Liver (tissue), 9 donors: ENCODE results near the gene TICAM2. TPM values are rescaled to one million over a fixed set of nuclear protein-coding genes. Genes with fewer than 3 reads are reported as not detected.

Experiments used
- DNase-seq: peaks from one replicate; pipeline ENCODE4 v3.0.0-alpha.2; 2017; ENCODE audit warnings: low spot score
- H3K27ac ChIP-seq, 2 donors: one replicate each; pipeline ENCODE4 v1.7.0; 2013; ENCODE audit warnings: inconsistent platforms in 2 of 2, low read length in 2 of 2, control low read depth in 1 of 2, low read depth in 1 of 2, mild to moderate bottlenecking in 1 of 2
- H3K27me3 ChIP-seq, 4 donors: one replicate each; pipeline versions ENCODE4 v1.6.1 to v1.7.0; 2013; ENCODE audit warnings: low read length in 3 of 4, inconsistent platforms in 1 of 4, mild to moderate bottlenecking in 1 of 4, moderate library complexity in 1 of 4; ENCODE audit not compliant: control insufficient read depth in 4 of 4, insufficient read depth in 4 of 4
- H3K36me3 ChIP-seq, 4 donors: one replicate each; pipeline versions ENCODE4 v1.6.1 to v1.7.0; 2013; ENCODE audit warnings: low read length in 3 of 4, mild to moderate bottlenecking in 3 of 4, low read depth in 1 of 4, moderate library complexity in 1 of 4; ENCODE audit not compliant: control insufficient read depth in 4 of 4, insufficient read depth in 3 of 4
- H3K4me1 ChIP-seq, 4 donors: one replicate each; pipeline versions ENCODE4 v1.6.1 to v1.7.0; 2013; ENCODE audit warnings: low read length in 3 of 4, mild to moderate bottlenecking in 3 of 4, moderate library complexity in 1 of 4; ENCODE audit not compliant: control insufficient read depth in 4 of 4, insufficient read depth in 4 of 4
- H3K4me3 ChIP-seq, 3 donors: one replicate each; pipeline versions ENCODE4 v1.6.1 to v1.7.0; 2013; ENCODE audit warnings: low read length in 3 of 3, control low read depth in 1 of 3, low read depth in 1 of 3, mild to moderate bottlenecking in 1 of 3
- H3K9ac ChIP-seq, 2 donors: one replicate each; pipeline ENCODE4 v1.7.0; 2013; ENCODE audit warnings: low read length in 2 of 2, mild to moderate bottlenecking in 2 of 2, moderate library complexity in 2 of 2, control low read depth in 1 of 2, low read depth in 1 of 2
- H3K9me3 ChIP-seq, 4 donors: one replicate each; pipeline versions ENCODE4 v1.6.1 to v1.7.0; 2013; ENCODE audit warnings: low read length in 3 of 4; ENCODE audit not compliant: control insufficient read depth in 4 of 4
- EGR1 ChIP-seq, 2 donors: IDR thresholded peaks; 2 replicates each; pipeline ENCODE4 v1.6.1; 2016 to 2018; ENCODE audit warnings: antibody characterized with exemption in 2 of 2, low read depth in 2 of 2
- FOXA1 ChIP-seq: IDR thresholded peaks from 2 replicates; pipeline ENCODE4 v1.6.1; 2016; ENCODE audit warnings: antibody characterized with exemption
- FOXA2 ChIP-seq: IDR thresholded peaks from 2 replicates; pipeline ENCODE4 v1.6.1; 2016; ENCODE audit warnings: antibody characterized with exemption
- GABPA ChIP-seq, 2 donors: IDR thresholded peaks in 1 of 2; conservative IDR thresholded peaks in 1 of 2; 2 replicates each; pipeline ENCODE4 v1.6.1; 2016; ENCODE audit warnings: antibody characterized with exemption in 2 of 2, mild to moderate bottlenecking in 1 of 2, moderate library complexity in 1 of 2
- HNF4A ChIP-seq, 2 donors: conservative IDR thresholded peaks; 2 replicates each; pipeline ENCODE4 v1.6.1; 2016; ENCODE audit warnings: antibody characterized with exemption in 2 of 2, mild to moderate bottlenecking in 2 of 2
- HNF4G ChIP-seq: IDR thresholded peaks from 2 replicates; pipeline ENCODE4 v1.6.1; 2016; ENCODE audit warnings: antibody characterized with exemption
- JUND ChIP-seq, 2 donors: IDR thresholded peaks; 2 replicates each; pipeline ENCODE4 v1.6.1; 2016; ENCODE audit warnings: antibody characterized with exemption in 2 of 2
- NR2F2 ChIP-seq: IDR thresholded peaks from 2 replicates; pipeline ENCODE4 v1.6.1; 2016; ENCODE audit warnings: antibody characterized with exemption
- RAD21 ChIP-seq, 2 donors: IDR thresholded peaks; 2 replicates each; pipeline ENCODE4 v1.6.1; 2016; ENCODE audit warnings: antibody characterized with exemption in 2 of 2, mild to moderate bottlenecking in 2 of 2
- RXRA ChIP-seq, 2 donors: IDR thresholded peaks; 2 replicates each; pipeline ENCODE4 v1.6.1; 2017 to 2018; ENCODE audit warnings: antibody characterized with exemption in 2 of 2, mild to moderate bottlenecking in 1 of 2
- SP1 ChIP-seq: IDR thresholded peaks from 2 replicates; pipeline ENCODE4 v1.6.1; 2018; ENCODE audit warnings: antibody characterized with exemption, mild to moderate bottlenecking
- TAF1 ChIP-seq: conservative IDR thresholded peaks from 2 replicates; pipeline ENCODE4 v1.6.1; 2016; ENCODE audit warnings: antibody characterized with exemption, mild to moderate bottlenecking
- YY1 ChIP-seq: IDR thresholded peaks from 2 replicates; pipeline ENCODE4 v1.6.1; 2016; ENCODE audit warnings: antibody characterized with exemption, mild to moderate bottlenecking
- whole genome bisulfite sequencing: extraction: QIAGEN DNeasy Blood & Tissue Kit; methylation state at CpG from one replicate; pipeline ENCODE4 v1.1.7; 2013; 5-methylcytosine and 5-hydroxymethylcytosine counted together
- polyA plus RNA-seq, 2 donors: library from polyadenylated mRNA; stranded (reverse) in 1 of 2; unstranded in 1 of 2; fragments of 200-250 nt in 1 of 2; fragments of >200 nt in 1 of 2; fragmentation: Nextera tagmentation in 1 of 2; extraction: Ambion mirVana in 1 of 2; gene quantifications; one replicate each; pipeline versions ENCODE4 v1.2.1 to v1.2.3, GENCODE V29; 2013 to 2015
- total RNA-seq, 2 donors: library from RNA; depleted of rRNA; stranded (reverse); fragments of >200 nt; gene quantifications; one replicate each; pipeline ENCODE4 v1.2.3, GENCODE V29; 2014
- TF ChIP-seq, protein P1 (sequence below): IDR thresholded peaks from 2 replicates; pipeline ENCODE4 v1.6.1; 2016; ENCODE audit warnings: antibody characterized with exemption, mild to moderate bottlenecking
- TF ChIP-seq, protein P2 (sequence below): fragments of 150-350 bp; IDR thresholded peaks from 2 replicates; pipeline ENCODE4 v1.5.1; 2017; ENCODE audit warnings: improper control_type of control experiment, low read depth, low read length; ENCODE audit not compliant: missing input control
- TF ChIP-seq, protein P3 (sequence below): IDR thresholded peaks from 2 replicates; pipeline ENCODE4 v1.6.1; 2016; ENCODE audit warnings: antibody characterized with exemption
- TF ChIP-seq, protein P4 (sequence below): IDR thresholded peaks from 2 replicates; pipeline ENCODE4 v1.6.1; 2016; ENCODE audit warnings: antibody characterized with exemption
- TF ChIP-seq, protein P5 (sequence below): IDR thresholded peaks from 2 replicates; pipeline ENCODE4 v1.6.1; 2016; ENCODE audit warnings: antibody characterized with exemption
- donor health status: healthy.
- donor health status: healthy.
- donor health status: healthy.
- donor health status: healthy.
- donor health status: healthy.

TICAM2 gene
- total and polyA plus RNA-seq, 4 donors, result 0.50 to 1.5 (median 0.95) TPM

DNA sequence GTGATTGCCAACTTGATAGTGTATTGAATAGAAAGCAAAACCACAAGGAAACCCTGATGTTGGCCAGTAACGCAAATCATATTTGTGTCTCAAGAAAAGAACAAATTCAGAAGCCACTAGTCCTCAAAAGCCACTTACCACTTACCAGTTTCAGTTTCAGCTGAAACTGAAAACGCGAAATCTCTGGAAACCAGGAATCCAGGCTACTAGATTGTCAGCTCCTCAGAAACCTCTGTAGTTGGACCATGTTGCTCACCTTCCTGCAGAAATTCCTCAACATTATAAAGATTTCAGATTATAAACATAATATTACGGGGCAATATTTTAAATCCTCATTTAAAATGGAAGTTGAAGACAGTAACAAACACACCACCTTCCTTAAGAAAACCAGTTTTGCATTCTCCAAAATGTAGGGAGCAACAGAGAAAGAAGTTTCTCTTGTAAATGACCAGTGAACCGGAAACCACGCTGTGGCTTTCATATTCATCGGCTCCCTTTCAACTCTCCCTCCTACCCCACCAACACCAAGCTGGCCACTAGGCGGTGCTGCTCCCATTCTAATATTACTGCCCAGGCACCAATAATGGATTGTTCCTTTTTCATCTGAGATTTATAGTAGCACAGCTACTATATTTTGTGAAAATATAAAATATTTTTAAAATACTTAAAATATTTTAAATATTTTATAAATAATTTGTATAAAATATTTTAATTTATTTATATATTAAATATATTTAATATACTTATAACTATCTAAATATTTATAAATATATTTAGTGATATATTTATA, 32.3 kb upstream of the TICAM2 start:
- Histone ChIP-seq H3K4me3 (peak overlapping the region; percentile 27 to 83 (median 61)), H3K9ac (peak overlapping the region; percentile 87 to 99), H3K27ac (peak overlapping the region; percentile 81 to 98), H3K9me3 (no peaks in the 10 kb centered on the region), H3K36me3 (no peaks in the 10 kb centered on the region), H3K27me3 (no peaks in the 10 kb centered on the region), H3K4me1 (peaks cover 2 to 28% (median 14%) of the 10 kb centered on the region in 4 donors)
- TF ChIP-seq TAF1 (peak; percentile 23), SP1 (peak; percentile 43), HNF4A (conservative IDR thresholded peaks at IDR 0.05) (peak; percentile 48 to 58), FOXA1 (no peak), EGR1 (IDR thresholded peaks at IDR 0.05; ENCODE audit: low read depth in 2 of 2) (no peak), HNF4G (no peak), FOXA2 (no peak), RAD21 (IDR thresholded peaks at IDR 0.05) (peak; percentile 92 to 93), RXRA (IDR thresholded peaks at IDR 0.05) (peak in 1 of 2 donors; percentile 50), GABPA (IDR thresholded peaks at IDR 0.05 in 1 of 2, conservative IDR thresholded peaks at IDR 0.05 in 1 of 2) (peak; percentile 25 to 70), YY1 (peak; percentile 87), NR2F2 (no peak), JUND (IDR thresholded peaks at IDR 0.05) (no peak)
- TF ChIP-seq, protein P1, sequence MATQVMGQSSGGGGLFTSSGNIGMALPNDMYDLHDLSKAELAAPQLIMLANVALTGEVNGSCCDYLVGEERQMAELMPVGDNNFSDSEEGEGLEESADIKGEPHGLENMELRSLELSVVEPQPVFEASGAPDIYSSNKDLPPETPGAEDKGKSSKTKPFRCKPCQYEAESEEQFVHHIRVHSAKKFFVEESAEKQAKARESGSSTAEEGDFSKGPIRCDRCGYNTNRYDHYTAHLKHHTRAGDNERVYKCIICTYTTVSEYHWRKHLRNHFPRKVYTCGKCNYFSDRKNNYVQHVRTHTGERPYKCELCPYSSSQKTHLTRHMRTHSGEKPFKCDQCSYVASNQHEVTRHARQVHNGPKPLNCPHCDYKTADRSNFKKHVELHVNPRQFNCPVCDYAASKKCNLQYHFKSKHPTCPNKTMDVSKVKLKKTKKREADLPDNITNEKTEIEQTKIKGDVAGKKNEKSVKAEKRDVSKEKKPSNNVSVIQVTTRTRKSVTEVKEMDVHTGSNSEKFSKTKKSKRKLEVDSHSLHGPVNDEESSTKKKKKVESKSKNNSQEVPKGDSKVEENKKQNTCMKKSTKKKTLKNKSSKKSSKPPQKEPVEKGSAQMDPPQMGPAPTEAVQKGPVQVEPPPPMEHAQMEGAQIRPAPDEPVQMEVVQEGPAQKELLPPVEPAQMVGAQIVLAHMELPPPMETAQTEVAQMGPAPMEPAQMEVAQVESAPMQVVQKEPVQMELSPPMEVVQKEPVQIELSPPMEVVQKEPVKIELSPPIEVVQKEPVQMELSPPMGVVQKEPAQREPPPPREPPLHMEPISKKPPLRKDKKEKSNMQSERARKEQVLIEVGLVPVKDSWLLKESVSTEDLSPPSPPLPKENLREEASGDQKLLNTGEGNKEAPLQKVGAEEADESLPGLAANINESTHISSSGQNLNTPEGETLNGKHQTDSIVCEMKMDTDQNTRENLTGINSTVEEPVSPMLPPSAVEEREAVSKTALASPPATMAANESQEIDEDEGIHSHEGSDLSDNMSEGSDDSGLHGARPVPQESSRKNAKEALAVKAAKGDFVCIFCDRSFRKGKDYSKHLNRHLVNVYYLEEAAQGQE, result no peak
- TF ChIP-seq, protein P2, sequence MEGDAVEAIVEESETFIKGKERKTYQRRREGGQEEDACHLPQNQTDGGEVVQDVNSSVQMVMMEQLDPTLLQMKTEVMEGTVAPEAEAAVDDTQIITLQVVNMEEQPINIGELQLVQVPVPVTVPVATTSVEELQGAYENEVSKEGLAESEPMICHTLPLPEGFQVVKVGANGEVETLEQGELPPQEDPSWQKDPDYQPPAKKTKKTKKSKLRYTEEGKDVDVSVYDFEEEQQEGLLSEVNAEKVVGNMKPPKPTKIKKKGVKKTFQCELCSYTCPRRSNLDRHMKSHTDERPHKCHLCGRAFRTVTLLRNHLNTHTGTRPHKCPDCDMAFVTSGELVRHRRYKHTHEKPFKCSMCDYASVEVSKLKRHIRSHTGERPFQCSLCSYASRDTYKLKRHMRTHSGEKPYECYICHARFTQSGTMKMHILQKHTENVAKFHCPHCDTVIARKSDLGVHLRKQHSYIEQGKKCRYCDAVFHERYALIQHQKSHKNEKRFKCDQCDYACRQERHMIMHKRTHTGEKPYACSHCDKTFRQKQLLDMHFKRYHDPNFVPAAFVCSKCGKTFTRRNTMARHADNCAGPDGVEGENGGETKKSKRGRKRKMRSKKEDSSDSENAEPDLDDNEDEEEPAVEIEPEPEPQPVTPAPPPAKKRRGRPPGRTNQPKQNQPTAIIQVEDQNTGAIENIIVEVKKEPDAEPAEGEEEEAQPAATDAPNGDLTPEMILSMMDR, result peak; percentile 96
- TF ChIP-seq, protein P3, sequence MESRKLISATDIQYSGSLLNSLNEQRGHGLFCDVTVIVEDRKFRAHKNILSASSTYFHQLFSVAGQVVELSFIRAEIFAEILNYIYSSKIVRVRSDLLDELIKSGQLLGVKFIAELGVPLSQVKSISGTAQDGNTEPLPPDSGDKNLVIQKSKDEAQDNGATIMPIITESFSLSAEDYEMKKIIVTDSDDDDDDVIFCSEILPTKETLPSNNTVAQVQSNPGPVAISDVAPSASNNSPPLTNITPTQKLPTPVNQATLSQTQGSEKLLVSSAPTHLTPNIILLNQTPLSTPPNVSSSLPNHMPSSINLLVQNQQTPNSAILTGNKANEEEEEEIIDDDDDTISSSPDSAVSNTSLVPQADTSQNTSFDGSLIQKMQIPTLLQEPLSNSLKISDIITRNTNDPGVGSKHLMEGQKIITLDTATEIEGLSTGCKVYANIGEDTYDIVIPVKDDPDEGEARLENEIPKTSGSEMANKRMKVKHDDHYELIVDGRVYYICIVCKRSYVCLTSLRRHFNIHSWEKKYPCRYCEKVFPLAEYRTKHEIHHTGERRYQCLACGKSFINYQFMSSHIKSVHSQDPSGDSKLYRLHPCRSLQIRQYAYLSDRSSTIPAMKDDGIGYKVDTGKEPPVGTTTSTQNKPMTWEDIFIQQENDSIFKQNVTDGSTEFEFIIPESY, result no peak
- TF ChIP-seq, protein P4, sequence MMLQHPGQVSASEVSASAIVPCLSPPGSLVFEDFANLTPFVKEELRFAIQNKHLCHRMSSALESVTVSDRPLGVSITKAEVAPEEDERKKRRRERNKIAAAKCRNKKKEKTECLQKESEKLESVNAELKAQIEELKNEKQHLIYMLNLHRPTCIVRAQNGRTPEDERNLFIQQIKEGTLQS, result no peak
- TF ChIP-seq, protein P5, sequence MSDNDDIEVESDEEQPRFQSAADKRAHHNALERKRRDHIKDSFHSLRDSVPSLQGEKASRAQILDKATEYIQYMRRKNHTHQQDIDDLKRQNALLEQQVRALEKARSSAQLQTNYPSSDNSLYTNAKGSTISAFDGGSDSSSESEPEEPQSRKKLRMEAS, result no peak
- peak; percentile 87 for DNase-seq
- under 1% methylated on average over 8 of the region's 8 CpGs for WGBS
